ENCODE measurements around the gene FGD5.
A peak's percentile ranks its signal among the peaks of the same experiment; 100 is the strongest.

Gene FGD5

GRCh38 chr3:14915636-14916222 is 97.0 kb downstream of the FGD5 start:
- no CpG with 5 or more reads among the region's 3 CpGs for WGBS, 2 donors (ENCODE audit: extremely low coverage in 2 of 2, insufficient read length in 2 of 2, insufficient replicate concordance in 1 of 2)
- no peaks in the 10 kb centered on the region for H3K36me3 ChIP-seq (replicated peaks in 1 of 2; ENCODE audit: control insufficient read depth in 2 of 2, insufficient read depth in 2 of 2, low read length in 2 of 2)
- H3K18ac ChIP-seq (ENCODE audit: low read length), result no peak overlapping the region
- no peak overlapping the region for H3K23ac ChIP-seq (ENCODE audit: low read depth, low read length, poor library complexity)
- H2BK120ac ChIP-seq (ENCODE audit: low read depth, low read length), result no peak overlapping the region
- H3K4me3 ChIP-seq (ENCODE audit: low read length in 2 of 2), result no peak overlapping the region
- no peak overlapping the region for H2BK15ac ChIP-seq (ENCODE audit: low read length)
- no peak overlapping the region for H2BK5ac ChIP-seq (ENCODE audit: low read length)
- H3K14ac ChIP-seq (ENCODE audit: low read length), result no peak overlapping the region
- H3K4ac ChIP-seq (ENCODE audit: low read length), result no peak overlapping the region
- H2BK12ac ChIP-seq (ENCODE audit: low read length), result no peak overlapping the region
- no peaks in the 10 kb centered on the region for H3K4me1 ChIP-seq (ENCODE audit: control insufficient read depth in 2 of 2, insufficient read depth in 1 of 2, low read depth in 1 of 2, low read length in 2 of 2)
- no peak overlapping the region for H4K8ac ChIP-seq (ENCODE audit: low read depth, low read length)
- H4K91ac ChIP-seq (ENCODE audit: low read depth, low read length, poor library complexity), result no peak overlapping the region
- H3K9me3 ChIP-seq (replicated peaks in 1 of 2; ENCODE audit: control insufficient read depth in 2 of 2, insufficient read depth in 1 of 2, low read depth in 1 of 2, low read length in 2 of 2), result no peaks in the 10 kb centered on the region
- H2AFZ ChIP-seq (ENCODE audit: low read length), result no peak overlapping the region
- no peak overlapping the region for H3K27ac ChIP-seq (replicated peaks; ENCODE audit: low read length)
- DNase-seq (ENCODE audit: low spot score), result no peak
- peak overlapping the region; percentile 47 for H3K9ac ChIP-seq (ENCODE audit: low read depth, low read length, poor library complexity)
- H3K27me3 ChIP-seq (ENCODE audit: control insufficient read depth in 3 of 3, insufficient read depth in 3 of 3, low read depth in 1 of 3, low read length in 3 of 3), result peaks cover 0 to 9% (median 1%) of the 10 kb centered on the region in 3 experiments
- no peak overlapping the region for H2AK5ac ChIP-seq (ENCODE audit: low read depth, low read length)
- H3K79me1 ChIP-seq (ENCODE audit: low read depth, low read length), result no peaks in the 10 kb centered on the region
- H3K4me2 ChIP-seq (ENCODE audit: insufficient read depth, low read length, poor library complexity, severe bottlenecking), result no peak overlapping the region

- Histone ChIP-seq H3K27me3 (ENCODE audit: control insufficient read depth in 3 of 3, insufficient read depth in 3 of 3, low read depth in 1 of 3, low read length in 3 of 3) (peaks cover 0 to 14% (median 1%) of the 10 kb centered on the region in 3 experiments), H2BK12ac (ENCODE audit: low read length) (no peak overlapping the region), H3K23ac (ENCODE audit: low read depth, low read length, poor library complexity) (peak overlapping the region; percentile 74), H3K14ac (ENCODE audit: low read length) (peak overlapping the region; percentile 43), H4K91ac (ENCODE audit: low read depth, low read length, poor library complexity) (no peak overlapping the region), H3K9me3 (replicated peaks in 1 of 2; ENCODE audit: control insufficient read depth in 2 of 2, insufficient read depth in 1 of 2, low read depth in 1 of 2, low read length in 2 of 2) (no peaks in the 10 kb centered on the region), H3K18ac (ENCODE audit: low read length) (peak overlapping the region; percentile 63), H3K79me1 (ENCODE audit: low read depth, low read length) (no peaks in the 10 kb centered on the region), H2BK120ac (ENCODE audit: low read depth, low read length) (no peak overlapping the region), H3K4me2 (ENCODE audit: insufficient read depth, low read length, poor library complexity, severe bottlenecking) (no peak overlapping the region), H3K36me3 (replicated peaks in 1 of 2; ENCODE audit: control insufficient read depth in 2 of 2, insufficient read depth in 2 of 2, low read length in 2 of 2) (no peaks in the 10 kb centered on the region), H3K27ac (replicated peaks; ENCODE audit: low read length) (no peak overlapping the region), H3K4me1 (ENCODE audit: control insufficient read depth in 2 of 2, insufficient read depth in 1 of 2, low read depth in 1 of 2, low read length in 2 of 2) (peaks cover 0 to 2% of the 10 kb centered on the region in 2 donors), H2AK5ac (ENCODE audit: low read depth, low read length) (no peak overlapping the region), H2BK15ac (ENCODE audit: low read length) (no peak overlapping the region), H3K9ac (ENCODE audit: low read depth, low read length, poor library complexity) (no peak overlapping the region), H2BK5ac (ENCODE audit: low read length) (no peak overlapping the region), H3K4me3 (ENCODE audit: low read length in 2 of 2) (no peak overlapping the region), H4K8ac (ENCODE audit: low read depth, low read length) (no peak overlapping the region), H3K4ac (ENCODE audit: low read length) (no peak overlapping the region), H2AFZ (ENCODE audit: low read length) (no peak overlapping the region)
- WGBS, 2 donors (ENCODE audit: extremely low coverage in 2 of 2, insufficient read length in 2 of 2, insufficient replicate concordance in 1 of 2), result no CpG with 5 or more reads among the region's 13 CpGs
- DNase-seq (ENCODE audit: low spot score), result no peak
These were observed 99.6 kb downstream of the FGD5 start for GRCh38 chr3:14918356-14918860.

GRCh38 chr3:14920536-14920935 is 101.8 kb downstream of the FGD5 start:
- no peak overlapping the region for H3K4me2 ChIP-seq (ENCODE audit: insufficient read depth, low read length, poor library complexity, severe bottlenecking)
- no peak overlapping the region for H3K9ac ChIP-seq (ENCODE audit: low read depth, low read length, poor library complexity)
- H2BK5ac ChIP-seq (ENCODE audit: low read length), result no peak overlapping the region
- H2BK120ac ChIP-seq (ENCODE audit: low read depth, low read length), result no peak overlapping the region
- no peak overlapping the region for H4K91ac ChIP-seq (ENCODE audit: low read depth, low read length, poor library complexity)
- H3K27ac ChIP-seq (replicated peaks; ENCODE audit: low read length), result no peak overlapping the region
- no CpG with 5 or more reads among the region's 5 CpGs for WGBS, 2 donors (ENCODE audit: extremely low coverage in 2 of 2, insufficient read length in 2 of 2, insufficient replicate concordance in 1 of 2)
- no peak overlapping the region for H2BK12ac ChIP-seq (ENCODE audit: low read length)
- H3K4me3 ChIP-seq (ENCODE audit: low read length in 2 of 2), result no peak overlapping the region
- H3K4me1 ChIP-seq (ENCODE audit: control insufficient read depth in 2 of 2, insufficient read depth in 1 of 2, low read depth in 1 of 2, low read length in 2 of 2), result peaks cover 2 to 9% of the 10 kb centered on the region in 2 donors
- H2AK5ac ChIP-seq (ENCODE audit: low read depth, low read length), result no peak overlapping the region
- no peak overlapping the region for H3K18ac ChIP-seq (ENCODE audit: low read length)
- no peak overlapping the region for H3K23ac ChIP-seq (ENCODE audit: low read depth, low read length, poor library complexity)
- H3K36me3 ChIP-seq (replicated peaks in 1 of 2; ENCODE audit: control insufficient read depth in 2 of 2, insufficient read depth in 2 of 2, low read length in 2 of 2), result no peaks in the 10 kb centered on the region
- no peak overlapping the region for H3K14ac ChIP-seq (ENCODE audit: low read length)
- no peak for DNase-seq (ENCODE audit: low spot score)
- peaks cover 0 to 22% (median 1%) of the 10 kb centered on the region in 3 experiments for H3K27me3 ChIP-seq (ENCODE audit: control insufficient read depth in 3 of 3, insufficient read depth in 3 of 3, low read depth in 1 of 3, low read length in 3 of 3)
- no peaks in the 10 kb centered on the region for H3K79me1 ChIP-seq (ENCODE audit: low read depth, low read length)
- H2AFZ ChIP-seq (ENCODE audit: low read length), result no peak overlapping the region
- no peak overlapping the region for H2BK15ac ChIP-seq (ENCODE audit: low read length)
- no peak overlapping the region for H3K4ac ChIP-seq (ENCODE audit: low read length)
- H3K9me3 ChIP-seq (replicated peaks in 1 of 2; ENCODE audit: control insufficient read depth in 2 of 2, insufficient read depth in 1 of 2, low read depth in 1 of 2, low read length in 2 of 2), result no peaks in the 10 kb centered on the region
- no peak overlapping the region for H4K8ac ChIP-seq (ENCODE audit: low read depth, low read length)

GRCh38 chr3:14921034-14921616 is 102.4 kb downstream of the FGD5 start:
- Histone ChIP-seq H2BK120ac (ENCODE audit: low read depth, low read length) (no peak overlapping the region), H3K27me3 (ENCODE audit: control insufficient read depth in 3 of 3, insufficient read depth in 3 of 3, low read depth in 1 of 3, low read length in 3 of 3) (peaks cover 0 to 22% (median 1%) of the 10 kb centered on the region in 3 experiments), H4K91ac (ENCODE audit: low read depth, low read length, poor library complexity) (no peak overlapping the region), H2BK5ac (ENCODE audit: low read length) (no peak overlapping the region), H3K79me1 (ENCODE audit: low read depth, low read length) (no peaks in the 10 kb centered on the region), H3K23ac (ENCODE audit: low read depth, low read length, poor library complexity) (no peak overlapping the region), H3K4me2 (ENCODE audit: insufficient read depth, low read length, poor library complexity, severe bottlenecking) (no peak overlapping the region), H2AK5ac (ENCODE audit: low read depth, low read length) (no peak overlapping the region), H2BK12ac (ENCODE audit: low read length) (no peak overlapping the region), H3K36me3 (replicated peaks in 1 of 2; ENCODE audit: control insufficient read depth in 2 of 2, insufficient read depth in 2 of 2, low read length in 2 of 2) (no peaks in the 10 kb centered on the region), H3K9ac (ENCODE audit: low read depth, low read length, poor library complexity) (no peak overlapping the region), H3K4me3 (ENCODE audit: low read length in 2 of 2) (no peak overlapping the region), H3K9me3 (replicated peaks in 1 of 2; ENCODE audit: control insufficient read depth in 2 of 2, insufficient read depth in 1 of 2, low read depth in 1 of 2, low read length in 2 of 2) (no peaks in the 10 kb centered on the region), H3K27ac (replicated peaks; ENCODE audit: low read length) (no peak overlapping the region), H3K18ac (ENCODE audit: low read length) (no peak overlapping the region), H2AFZ (ENCODE audit: low read length) (no peak overlapping the region), H3K4ac (ENCODE audit: low read length) (no peak overlapping the region), H2BK15ac (ENCODE audit: low read length) (no peak overlapping the region), H4K8ac (ENCODE audit: low read depth, low read length) (no peak overlapping the region), H3K4me1 (ENCODE audit: control insufficient read depth in 2 of 2, insufficient read depth in 1 of 2, low read depth in 1 of 2, low read length in 2 of 2) (peaks cover 2 to 9% of the 10 kb centered on the region in 2 donors), H3K14ac (ENCODE audit: low read length) (no peak overlapping the region)
- DNase-seq (ENCODE audit: low spot score), result peak; percentile 73
- WGBS, 2 donors (ENCODE audit: extremely low coverage in 2 of 2, insufficient read length in 2 of 2, insufficient replicate concordance in 1 of 2), result no CpG with 5 or more reads among the region's 10 CpGs

All from neuronal stem cell (in vitro differentiated cells).